Bone marrow (tissue), 2 donors: ENCODE results near the gene ARMH2.
"Not testable (repeated sequence)": the region's sequence is repeated elsewhere in the genome, so short reads cannot be mapped to it uniquely, and the experiment has no call there.

Experiments used
- DNase-seq, 2 donors: peaks; one replicate each; lab custom pipeline; 2025; lab: John Stamatoyannopoulos, UW

Gene ARMH2

DNA sequence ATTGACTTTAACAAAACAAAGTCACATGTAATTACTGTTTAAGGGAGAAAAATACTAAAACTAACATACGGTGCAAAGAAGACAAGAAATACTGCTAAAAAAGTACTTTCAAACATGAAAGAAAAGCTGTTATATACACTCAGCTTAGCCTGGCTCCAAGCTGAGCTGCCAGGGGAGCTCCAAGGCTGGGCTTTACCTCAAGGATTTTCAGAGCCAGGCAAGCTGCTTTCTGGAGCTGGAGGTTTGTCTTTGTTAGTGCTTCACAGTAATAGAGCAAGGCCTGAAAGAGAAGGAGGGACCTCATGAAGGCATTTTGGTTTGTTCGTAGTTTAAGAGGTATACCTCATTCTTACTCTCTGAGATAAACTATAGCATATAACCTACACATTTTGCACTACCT is 19.6 kb upstream of the ARMH2 start:
- no peak for DNase-seq

DNA sequence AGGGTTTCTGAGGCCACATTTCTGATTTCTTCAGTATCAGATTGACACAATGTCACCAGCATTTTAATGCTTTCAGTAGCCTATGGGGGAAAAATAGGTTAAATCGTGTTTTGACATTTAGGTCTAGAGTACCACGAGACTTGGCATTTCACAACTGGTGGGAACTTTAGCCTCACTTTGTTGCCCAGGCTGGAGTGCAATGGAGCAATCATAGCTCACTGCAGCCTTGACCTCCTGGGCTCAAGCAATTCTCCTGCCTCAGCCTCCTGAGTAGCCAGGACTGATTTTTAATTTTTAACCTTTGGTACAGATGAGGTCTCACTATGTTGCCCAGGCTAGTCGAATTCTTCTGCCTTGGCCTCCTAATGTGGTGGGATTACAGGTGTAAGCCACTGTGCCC is 11.0 kb upstream of the ARMH2 start:
- DNase-seq, result no peak

GRCh38 chr6:24807584-24807983 is 8.9 kb upstream of the ARMH2 start:
- DNase-seq, result no peak

DNA sequence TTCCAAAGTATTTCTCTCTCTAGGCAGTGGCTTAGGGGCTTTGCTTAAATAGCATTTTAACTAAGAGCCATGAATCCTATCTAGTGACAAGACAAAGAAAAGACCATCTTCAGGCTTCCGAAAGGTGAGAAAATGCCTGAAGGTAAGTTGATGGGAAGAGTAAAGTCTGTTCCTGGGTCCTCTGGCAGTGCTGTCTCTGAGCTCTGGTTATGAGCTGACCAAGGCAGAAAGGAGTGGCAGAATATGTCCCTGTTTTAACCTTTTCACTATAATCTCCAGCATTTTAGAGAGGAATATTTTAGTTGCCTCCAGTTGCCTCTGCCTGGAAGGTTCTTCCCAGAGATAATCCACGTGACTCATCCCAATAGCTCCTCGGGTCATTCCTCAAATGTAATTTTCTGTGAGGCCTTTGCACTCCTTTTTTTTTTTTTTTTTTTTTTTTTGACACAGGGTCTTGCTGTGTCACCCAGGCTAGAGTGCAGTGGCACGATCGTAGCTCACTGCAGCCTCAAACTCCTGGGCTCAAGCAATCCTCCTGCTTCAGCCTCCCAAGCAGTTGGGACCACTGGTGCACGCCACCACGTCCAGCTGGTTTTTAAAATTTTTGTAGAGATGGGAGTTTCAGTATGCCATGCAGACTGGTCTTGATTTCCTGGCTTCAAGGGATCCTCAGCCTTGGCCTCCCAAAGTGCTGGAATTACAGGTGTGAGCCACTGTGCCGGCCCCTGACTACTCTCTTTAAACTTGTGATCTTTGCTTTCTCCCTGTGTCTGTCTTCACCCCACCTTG is 3.7 kb upstream of the ARMH2 start:
- no peak for DNase-seq

- no peak for DNase-seq
Measured at GRCh38 chr6:24799541-24799915, 811 bp upstream of the ARMH2 start.

- no peak for DNase-seq
Measured at GRCh38 chr6:24797596-24798216, 1.0 kb downstream of the ARMH2 start.

DNA sequence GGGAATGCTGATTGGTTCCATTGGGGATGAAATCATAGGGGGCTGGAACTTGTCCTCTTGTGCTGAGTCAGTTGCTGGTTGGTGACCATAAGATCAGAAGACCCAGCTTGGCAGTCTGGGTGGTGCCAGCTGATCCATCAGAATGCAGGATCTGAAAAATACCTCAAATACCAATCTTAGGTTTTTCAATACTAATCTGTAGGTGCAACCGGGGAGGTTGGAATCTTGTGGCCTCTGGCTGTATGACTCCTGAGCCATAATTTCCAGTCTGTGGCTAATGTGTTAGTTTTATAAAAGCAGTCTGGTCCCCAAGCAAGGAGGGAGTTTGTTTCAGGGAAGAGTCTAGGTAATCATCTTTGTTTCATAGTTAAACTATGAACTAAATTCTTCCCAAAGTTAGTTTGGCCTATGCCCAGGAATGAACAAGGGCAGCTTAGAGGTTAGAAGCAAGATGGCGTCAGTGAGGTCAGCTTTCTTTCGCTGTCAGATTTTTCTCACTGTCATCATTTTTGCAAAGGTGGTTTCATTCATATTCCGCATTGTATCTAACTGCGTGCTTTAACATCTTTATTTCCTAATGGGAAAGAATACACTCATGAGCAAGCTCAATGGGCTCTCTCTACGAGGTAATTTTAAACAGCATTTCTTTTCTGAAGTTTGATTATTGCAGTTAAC is 2.0 kb downstream of the ARMH2 start:
- DNase-seq, result no peak

GRCh38 chr6:24795106-24795505 is 3.6 kb downstream of the ARMH2 start:
- no peak for DNase-seq

DNA sequence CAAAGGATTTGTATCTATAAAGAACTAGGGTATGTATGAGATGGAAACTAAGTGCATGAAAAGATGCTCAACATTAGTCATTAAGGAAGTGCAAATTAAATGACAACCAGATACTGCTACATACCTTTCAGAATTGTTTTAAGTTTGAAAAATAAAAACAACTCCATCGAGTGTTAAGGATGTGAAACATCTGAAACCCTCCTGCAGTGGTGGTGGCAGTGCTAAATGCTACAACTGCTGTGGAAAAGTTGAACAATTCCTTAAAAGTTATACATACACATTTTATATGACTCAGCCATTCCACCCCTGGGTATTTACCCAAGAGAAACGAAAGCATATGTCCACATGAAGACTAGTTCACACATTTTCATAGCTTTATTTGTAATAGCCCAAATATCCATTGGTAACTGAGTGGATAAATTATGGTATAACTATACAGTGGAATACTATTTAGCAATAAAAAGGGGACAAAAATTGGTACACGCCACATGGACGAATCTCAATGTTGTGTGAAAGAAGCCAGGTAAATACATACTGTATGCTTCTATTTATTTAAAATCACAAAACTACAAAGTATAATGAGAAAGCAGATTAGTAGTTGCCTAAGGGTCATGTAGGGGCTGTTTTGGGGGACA is 10.6 kb downstream of the ARMH2 start:
- no peak for DNase-seq

DNA sequence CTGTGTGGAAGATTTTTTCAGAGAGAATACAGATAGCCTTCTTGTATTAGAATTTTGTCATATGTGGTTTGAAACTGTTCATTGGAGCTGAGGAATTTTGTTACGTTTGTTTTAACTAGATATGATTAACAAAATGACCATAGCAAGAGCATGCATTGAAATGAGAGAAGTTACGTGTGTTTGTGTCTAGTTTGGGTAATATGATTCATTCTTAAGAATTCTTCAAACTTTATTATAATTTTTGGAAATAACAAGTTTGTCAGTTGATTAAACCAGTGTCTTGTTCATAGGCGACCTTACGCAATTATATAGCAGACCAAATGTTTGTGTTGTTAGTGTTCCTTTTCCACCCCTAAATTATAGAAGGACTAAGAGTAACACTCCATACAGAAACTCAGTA is 18.5 kb downstream of the ARMH2 start:
- DNase-seq, result no peak

GRCh38 chr6:24779416-24780016 is 19.2 kb downstream of the ARMH2 start:
- no peak for DNase-seq

DNA sequence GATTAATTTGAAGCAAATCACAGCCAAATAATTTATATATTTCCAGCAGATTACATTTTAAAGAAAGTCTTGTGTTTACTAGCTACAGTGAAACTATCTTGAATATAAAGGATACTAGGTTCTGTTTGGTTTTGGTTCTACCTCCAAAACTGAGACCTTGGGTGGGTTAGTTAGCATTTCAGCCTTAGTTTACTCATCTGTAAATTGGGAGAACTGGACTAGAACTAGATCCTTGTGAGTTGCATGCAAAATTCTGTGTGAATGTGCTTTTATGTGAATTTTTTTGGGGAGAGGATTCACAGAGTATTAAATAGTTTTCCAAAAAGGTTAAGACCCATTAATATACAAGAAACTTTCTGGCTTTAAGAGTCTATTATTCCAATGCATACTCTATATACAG is 19.8 kb downstream of the ARMH2 start:
- no peak for DNase-seq

DNA sequence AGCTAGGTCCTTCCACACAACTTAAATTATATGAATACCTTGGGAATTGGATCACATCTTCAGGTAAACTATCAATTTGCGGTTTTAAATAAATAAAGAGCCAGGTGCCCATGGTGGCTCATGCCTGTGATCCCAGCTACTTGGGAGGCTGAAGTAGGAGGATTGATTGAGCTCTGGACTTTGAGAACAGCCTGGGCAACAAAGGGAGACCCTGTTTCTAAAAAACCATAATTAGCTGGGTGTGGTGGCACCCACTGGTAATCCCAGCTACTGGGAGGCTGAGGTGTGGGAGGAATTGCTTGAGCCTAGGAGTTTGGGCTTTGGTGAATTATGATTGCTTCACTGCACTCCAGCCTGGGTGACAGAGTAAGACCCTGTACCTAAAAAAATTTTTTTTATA is 20.6 kb downstream of the ARMH2 start:
- no peak for DNase-seq

DNA sequence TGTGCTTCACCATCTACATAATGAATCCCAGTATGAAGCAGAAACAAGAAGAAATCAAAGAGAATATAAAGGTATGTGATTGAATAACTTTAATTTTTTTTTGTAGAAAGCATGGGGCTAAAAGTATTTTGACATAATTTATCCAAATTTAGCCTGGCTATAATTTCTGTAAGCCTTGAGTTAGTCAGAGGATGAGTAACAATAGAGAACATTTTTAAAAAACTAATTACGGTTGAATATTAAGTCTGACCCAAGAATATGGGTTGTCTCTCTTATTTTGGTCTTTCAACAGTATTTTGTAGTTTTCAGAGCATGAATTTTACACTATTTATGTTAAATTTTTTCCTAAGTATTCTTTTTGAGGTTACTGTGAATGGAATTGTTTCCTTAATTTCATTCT is 21.5 kb downstream of the ARMH2 start:
- DNase-seq, result no peak

DNA sequence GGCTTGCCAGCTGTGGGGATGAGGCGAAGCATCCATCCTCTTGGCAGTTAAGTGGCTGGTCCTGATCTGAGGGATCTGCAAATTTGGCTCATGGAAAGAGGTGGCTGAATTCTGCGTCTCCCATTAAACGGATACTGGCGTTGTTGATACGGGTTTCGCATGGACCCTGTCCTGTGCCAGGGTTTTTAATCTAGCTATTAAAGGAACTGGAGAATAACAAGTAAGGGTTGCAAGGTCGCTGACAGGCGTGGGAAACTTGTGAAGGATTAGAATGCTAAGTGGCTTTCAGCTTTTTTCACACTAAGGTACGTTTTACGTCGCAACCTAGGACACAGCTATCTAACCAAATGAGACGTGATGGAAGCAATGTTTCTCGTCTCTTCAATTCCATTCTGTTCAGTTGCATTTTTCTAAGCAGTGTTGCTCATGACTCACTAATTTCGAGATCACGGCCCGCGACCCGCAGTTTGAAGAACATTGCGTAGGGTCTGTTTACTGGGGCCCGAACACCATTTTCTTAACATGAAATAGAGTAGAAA is 23.1 kb downstream of the ARMH2 start:
- DNase-seq, result no peak

DNA sequence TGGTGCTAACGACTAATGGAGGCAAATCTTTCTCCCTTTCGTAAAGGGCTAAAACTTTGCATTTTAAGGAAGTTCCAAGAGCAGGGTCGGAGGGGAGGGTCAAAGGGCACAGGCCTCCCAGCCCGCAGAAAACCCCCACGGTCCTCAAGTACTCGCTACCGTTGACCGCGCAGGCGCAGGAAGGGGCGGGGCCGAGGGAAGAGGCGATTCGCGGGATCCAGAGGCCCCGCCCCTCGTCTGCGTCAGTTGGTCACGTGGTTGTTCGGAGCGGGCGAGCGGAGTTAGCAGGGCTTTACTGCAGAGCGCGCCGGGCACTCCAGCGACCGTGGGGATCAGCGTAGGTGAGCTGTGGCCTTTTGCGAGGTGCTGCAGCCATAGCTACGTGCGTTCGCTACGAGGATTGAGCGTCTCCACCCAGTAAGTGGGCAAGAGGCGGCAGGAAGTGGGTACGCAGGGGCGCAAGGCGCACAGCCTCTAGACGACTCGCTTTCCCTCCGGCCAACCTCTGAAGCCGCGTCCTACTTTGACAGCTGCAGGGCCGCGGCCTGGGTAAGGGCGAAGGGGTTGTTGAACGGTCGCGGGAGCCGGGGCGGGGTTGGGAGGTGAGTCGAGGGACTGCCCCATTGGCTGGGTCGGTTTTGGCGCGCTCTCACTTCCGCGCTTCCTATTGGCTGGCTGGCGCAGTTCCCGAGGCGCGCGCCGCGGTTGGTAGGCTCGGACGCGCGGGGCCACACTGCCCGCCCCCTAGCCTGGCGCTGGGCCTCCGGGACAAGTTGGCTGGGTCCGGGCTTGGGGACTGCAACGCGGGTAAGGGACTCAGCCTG is 23.8 kb downstream of the ARMH2 start, which contains the start of gene GMNN:
Gene GMNN, plus strand, starts transcription at position 242 of the 824 bp plus-strand sequence. CDS start 2,310 bp downstream, outside the sequence.
- DNase-seq, result peak; percentile 89 to 97

DNA sequence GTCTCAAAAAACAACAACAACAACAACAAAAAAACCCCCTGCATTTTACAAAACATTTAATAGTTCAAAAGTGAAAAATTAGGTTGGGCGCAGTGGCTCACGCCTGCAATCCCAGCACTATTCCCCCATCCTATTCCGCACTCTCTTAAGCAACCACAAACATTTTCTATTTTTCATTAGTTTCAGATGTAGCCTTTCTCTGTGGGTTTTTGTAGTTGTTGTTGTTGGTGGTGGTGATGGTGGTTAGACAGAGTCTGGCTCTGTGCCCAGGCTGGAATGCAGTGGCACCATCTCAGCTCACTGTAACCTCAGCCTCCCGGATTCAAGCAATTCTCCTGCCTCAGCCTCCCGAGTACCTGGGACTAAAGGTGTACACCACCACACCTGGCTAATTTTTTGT is 30.4 kb downstream of the ARMH2 start:
- no peak for DNase-seq

- DNase-seq, result peak in 1 of 2 donors; percentile 64
Measured at GRCh38 chr6:24766680-24767462, 31.8 kb downstream of the ARMH2 start.

- not testable (repeated sequence) for DNase-seq
Measured at GRCh38 chr6:24765968-24766367, 32.7 kb downstream of the ARMH2 start.
